Endodermal cell (in vitro differentiated cells): Measurements from ENCODE around the gene LILRA1. TPM values are rescaled to one million over a fixed set of nuclear protein-coding genes. Genes with fewer than 3 reads are reported as not detected.
"Not testable (repeated sequence)": the region's sequence is repeated elsewhere in the genome, so short reads cannot be mapped to it uniquely, and the experiment has no call there.

Source experiments
- DNase-seq: peaks from one replicate; pipeline ENCODE4 v3.0.0-alpha.2; 2017
- H3K27ac ChIP-seq: 2 replicates; pipeline ENCODE4 v1.5.1; 2013; ENCODE audit warnings: mild to moderate bottlenecking, low read depth, low read length, moderate library complexity
- H3K27me3 ChIP-seq: 2 replicates; pipeline ENCODE4 v1.6.1; 2013; ENCODE audit warnings: mild to moderate bottlenecking, low read length, moderate library complexity; ENCODE audit not compliant: insufficient read depth, control insufficient read depth, poor library complexity, severe bottlenecking
- H3K36me3 ChIP-seq: 2 replicates; pipeline ENCODE4 v1.7.0; 2013; ENCODE audit warnings: mild to moderate bottlenecking, low read length, moderate library complexity; ENCODE audit not compliant: control insufficient read depth, insufficient read depth
- H3K4me1 ChIP-seq: one replicate; pipeline ENCODE4 v1.7.0; 2013; ENCODE audit warnings: low read length; ENCODE audit not compliant: control insufficient read depth, insufficient read depth
- H3K4me3 ChIP-seq: 2 replicates; pipeline ENCODE4 v1.5.1; 2013; ENCODE audit warnings: mild to moderate bottlenecking, low read length, moderate library complexity
- H3K9ac ChIP-seq: 2 replicates; pipeline ENCODE4 v1.6.1; 2013; ENCODE audit warnings: mild to moderate bottlenecking, low read length, moderate library complexity; ENCODE audit not compliant: poor library complexity, severe bottlenecking; ENCODE audit errors: extremely low read depth
- H3K9me3 ChIP-seq: 2 replicates; pipeline ENCODE4 v1.6.1; 2013; ENCODE audit warnings: mild to moderate bottlenecking, low read length, moderate library complexity; ENCODE audit not compliant: control insufficient read depth
- H3K27ac Mint-ChIP-seq: 2 replicates; pipeline ENCODE4 v1.8.0; 2020; ENCODE audit warnings: mixed read lengths
- H3K27me3 Mint-ChIP-seq: 2 replicates; pipeline ENCODE4 v1.8.0; 2021; ENCODE audit warnings: mild to moderate bottlenecking, mixed read lengths; ENCODE audit not compliant: insufficient read depth
- H3K36me3 Mint-ChIP-seq: 2 replicates; pipeline ENCODE4 v1.8.0; 2020; ENCODE audit warnings: low read depth, mixed read lengths
- H3K4me1 Mint-ChIP-seq: 2 replicates; pipeline ENCODE4 v1.8.0; 2020; ENCODE audit warnings: mixed read lengths
- H3K4me3 Mint-ChIP-seq: 2 replicates; pipeline ENCODE4 v1.8.0; 2020; ENCODE audit warnings: mild to moderate bottlenecking, moderate library complexity, mixed read lengths
- H3K9me3 Mint-ChIP-seq: 2 replicates; pipeline ENCODE4 v1.8.0; 2020; ENCODE audit warnings: mild to moderate bottlenecking, mixed read lengths
- CTCF ChIP-seq: fragments of 200-600 bp; sonication (generic); conservative IDR thresholded peaks from 2 replicates; pipeline ENCODE4 v1.5.0; 2021; ENCODE audit warnings: antibody characterized with exemption, mild to moderate bottlenecking
- WGBS, 2 experiments: methylation state at CpG; one replicate each; pipeline versions ENCODE4 v1.1.5 to v1.1.7; 2013; ENCODE audit warnings: missing lambda C conversion rate in 2 of 2, mixed read lengths in 1 of 2; ENCODE audit not compliant: insufficient coverage in 1 of 2, insufficient read length in 1 of 2; 5-methylcytosine and 5-hydroxymethylcytosine counted together
- total RNA-seq, 2 donors: library from RNA; stranded (reverse); fragmentation: NEBNext Ultra II Directional in 1 of 2; extraction: Animal tissue kit (Norgen Biotek cat#: 25700) in 1 of 2; gene quantifications; 2 replicates in 1 of 2; 3 replicates in 1 of 2; pipeline ENCODE4 v1.2.1, GENCODE V29; 2021

Gene LILRA1
- total RNA-seq, 2 donors from 2014 or later, result not detected

GRCh38 chr19:54632517-54632916 is 39.1 kb downstream of the LILRA1 start:
- not testable (repeated sequence) for DNase-seq, H3K27me3 ChIP-seq, H3K9ac ChIP-seq, H3K27ac ChIP-seq, H3K36me3 Mint-ChIP-seq, H3K4me1 ChIP-seq, H3K36me3 ChIP-seq, H3K4me3 ChIP-seq, H3K4me3 Mint-ChIP-seq, H3K27me3 Mint-ChIP-seq, H3K4me1 Mint-ChIP-seq, H3K27ac Mint-ChIP-seq
- H3K9me3 Mint-ChIP-seq, result peaks cover 94% of the 10 kb centered on the region
- WGBS, 2 experiments, result 82 to 90% methylated on average over 8 to 16 of the region's 16 CpGs
- H3K9me3 ChIP-seq, result peaks cover 24% of the 10 kb centered on the region

- H3K9me3 ChIP-seq, result peaks cover 16% of the 10 kb centered on the region
- 72 to 80% methylated on average over 1 to 6 of the region's 7 CpGs for WGBS, 2 experiments
- no peak overlapping the region for H3K4me3 Mint-ChIP-seq
- no peaks in the 10 kb centered on the region for H3K27me3 Mint-ChIP-seq
- no peak for DNase-seq
- H3K27ac ChIP-seq, result no peak overlapping the region
- no peaks in the 10 kb centered on the region for H3K4me1 Mint-ChIP-seq
- H3K36me3 ChIP-seq, result no peaks in the 10 kb centered on the region
- TF ChIP-seq CTCF, result no peak
- H3K4me1 ChIP-seq, result no peaks in the 10 kb centered on the region
- H3K27me3 ChIP-seq, result no peaks in the 10 kb centered on the region
- H3K27ac Mint-ChIP-seq, result no peak overlapping the region
- H3K9me3 Mint-ChIP-seq, result peaks cover 91% of the 10 kb centered on the region
- no peak overlapping the region for H3K9ac ChIP-seq
- no peak overlapping the region for H3K4me3 ChIP-seq
- no peaks in the 10 kb centered on the region for H3K36me3 Mint-ChIP-seq
Observed at GRCh38 chr19:54633401-54633800, 40.0 kb downstream of the LILRA1 start.

DNA sequence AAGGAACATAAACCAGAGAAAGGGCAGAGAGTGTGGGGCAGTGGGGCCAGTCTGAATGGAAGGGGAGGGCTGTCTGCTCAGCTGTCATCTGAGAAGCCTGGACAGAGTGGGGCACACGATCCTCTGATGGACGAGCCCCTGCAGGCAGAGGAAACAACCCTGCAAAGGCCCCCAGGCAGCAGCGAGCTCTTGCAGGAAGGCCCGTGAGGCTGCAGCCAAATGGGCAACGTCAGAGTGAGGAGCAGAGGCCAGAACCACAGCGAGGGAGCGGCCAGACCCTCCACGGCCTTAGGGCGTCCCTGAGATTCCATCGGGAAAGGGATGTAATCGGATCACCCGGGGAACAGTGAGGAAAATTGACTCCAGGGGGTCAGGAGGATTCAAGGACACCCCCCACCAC is 42.6 kb downstream of the LILRA1 start:
- H3K36me3 ChIP-seq, H3K4me1 Mint-ChIP-seq: not testable (repeated sequence)
- 70 to 79% methylated on average over 9 to 12 of the region's 12 CpGs for WGBS, 2 experiments

GRCh38 chr19:54638683-54639082 is 45.3 kb downstream of the LILRA1 start:
- H3K4me3 Mint-ChIP-seq, result no peak overlapping the region
- H3K9me3 Mint-ChIP-seq, result peaks cover 89% of the 10 kb centered on the region
- H3K4me1 Mint-ChIP-seq, result no peaks in the 10 kb centered on the region
- no peaks in the 10 kb centered on the region for H3K36me3 ChIP-seq
- no peaks in the 10 kb centered on the region for H3K36me3 Mint-ChIP-seq
- no peaks in the 10 kb centered on the region for H3K27me3 Mint-ChIP-seq
- no peak overlapping the region for H3K9ac ChIP-seq
- H3K9me3 ChIP-seq, result peaks cover 38% of the 10 kb centered on the region
- TF ChIP-seq CTCF, result no peak
- H3K27ac ChIP-seq, result no peak overlapping the region
- H3K4me1 ChIP-seq, result no peaks in the 10 kb centered on the region
- no peak overlapping the region for H3K27ac Mint-ChIP-seq
- 83 to 87% methylated on average over 17 to 18 of the region's 18 CpGs for WGBS, 2 experiments
- no peaks in the 10 kb centered on the region for H3K27me3 ChIP-seq
- H3K4me3 ChIP-seq, result no peak overlapping the region
- no peak for DNase-seq

More for the DNA sequence above, 42.6 kb downstream of the LILRA1 start:
- H3K27ac ChIP-seq, H3K9ac ChIP-seq, H3K36me3 Mint-ChIP-seq, H3K4me3 ChIP-seq, H3K27me3 ChIP-seq, H3K4me3 Mint-ChIP-seq, H3K4me1 ChIP-seq, H3K27me3 Mint-ChIP-seq, DNase-seq, H3K27ac Mint-ChIP-seq: not testable (repeated sequence)
- H3K9me3 Mint-ChIP-seq, result peaks cover 90% of the 10 kb centered on the region
- H3K9me3 ChIP-seq, result peaks cover 22% of the 10 kb centered on the region

GRCh38 chr19:54642953-54643352 is 49.5 kb downstream of the LILRA1 start:
- 60 to 77% methylated on average over 1 to 5 of the region's 5 CpGs for WGBS, 2 experiments
- H3K27ac ChIP-seq, H3K36me3 ChIP-seq, DNase-seq, H3K27ac Mint-ChIP-seq, H3K9ac ChIP-seq, H3K27me3 Mint-ChIP-seq, H3K36me3 Mint-ChIP-seq, H3K4me1 ChIP-seq, H3K27me3 ChIP-seq, H3K4me3 Mint-ChIP-seq, H3K4me1 Mint-ChIP-seq, H3K4me3 ChIP-seq: not testable (repeated sequence)
- H3K9me3 ChIP-seq, result peaks cover 69% of the 10 kb centered on the region
- H3K9me3 Mint-ChIP-seq, result peaks cover 86% of the 10 kb centered on the region

GRCh38 chr19:54643583-54643982 is 50.2 kb downstream of the LILRA1 start:
- not testable (repeated sequence) for H3K27me3 ChIP-seq, H3K4me1 ChIP-seq, H3K27ac ChIP-seq, H3K4me3 Mint-ChIP-seq, H3K27me3 Mint-ChIP-seq, H3K4me3 ChIP-seq, H3K27ac Mint-ChIP-seq, H3K36me3 Mint-ChIP-seq, DNase-seq, H3K36me3 ChIP-seq, H3K9ac ChIP-seq, H3K4me1 Mint-ChIP-seq
- H3K9me3 ChIP-seq, result peaks cover 73% of the 10 kb centered on the region
- peaks cover 90% of the 10 kb centered on the region for H3K9me3 Mint-ChIP-seq
- WGBS, 2 experiments, result 54 to 68% methylated on average over 2 to 4 of the region's 6 CpGs
